K562 (cell line): Measurements from ENCODE around the gene SLC39A11. TPM values are rescaled to one million over a fixed set of nuclear protein-coding genes. Genes with fewer than 3 reads are reported as not detected.

Experiments used
- ATAC-seq: fragments of 200-7000 bp; cut with Tn5 transposase; 3 replicates; pipeline ENCODE4 v1.9.1; 2020; ENCODE audit warnings: moderate library complexity
- BruUV-seq: library from RNA; stranded (reverse); fragments of 400-500 nt; replicated peaks from 2 replicates; lab custom pipeline; 2021; lab: Mats Ljungman, UMichigan
- CTCF ChIA-PET: fragments of 300-600 bp; formaldehyde crosslinking; extraction: SDS; loops from one replicate; lab custom pipeline; 2021; ENCODE audit warnings: low intra/inter-chr PET ratio; lab: Yijun Ruan, JAX
- POLR2A ChIA-PET: fragments of 300-600, 350-650 bp; sonication (Branson Sonifier 250); formaldehyde crosslinking; extraction: SDS; loops from one replicate; lab custom pipeline; 2021; ENCODE audit warnings: antibody characterized with exemption, inconsistent platforms; lab: Yijun Ruan, JAX
- DNase-seq, 4 experiments: peaks; one replicate each; pipeline versions ENCODE4 v3.0.0 to v3.0.0-alpha.2; 2011 to 2018; ENCODE audit warnings: low spot score in 3 of 4, mixed read lengths in 3 of 4; ENCODE audit errors: extremely low read depth in 1 of 4
- FAIRE-seq: peaks from 2 replicates; lab custom pipeline; 2011; peaks lifted over from hg19 to GRCh38; lab: Jason Lieb, UNC
- H2AFZ ChIP-seq: 2 replicates; pipeline ENCODE4 v1.6.0; 2011; ENCODE audit warnings: low read depth, low read length, control low read depth, inconsistent platforms
- H3K27ac ChIP-seq: fragments of 200-600 bp; 3 replicates; pipeline ENCODE4 v1.8.0; 2011; ENCODE audit warnings: low read depth, mild to moderate bottlenecking, control low read depth, inconsistent platforms, low read length, moderate library complexity, mixed read lengths; ENCODE audit errors: extremely low read depth
- H3K27me3 ChIP-seq, 2 experiments: fragments of 300-600 bp in 1 of 2; 2 replicates in 1 of 2; 3 replicates in 1 of 2; pipeline versions ENCODE4 v1.6.0 to v1.8.0; 2011; ENCODE audit warnings: inconsistent platforms in 2 of 2, low read length in 2 of 2, mild to moderate bottlenecking in 1 of 2, mixed read lengths in 1 of 2, moderate library complexity in 1 of 2; ENCODE audit not compliant: control insufficient read depth in 2 of 2, insufficient read depth in 2 of 2
- H3K36me3 ChIP-seq: fragments of 300-600 bp; 3 replicates; pipeline ENCODE4 v1.8.0; 2011; ENCODE audit warnings: mild to moderate bottlenecking, low read length, inconsistent platforms; ENCODE audit not compliant: control insufficient read depth, insufficient read depth
- H3K4me1 ChIP-seq, 2 experiments: fragments of 200-600 bp in 1 of 2; replicated peaks in 1 of 2; 2 replicates in 1 of 2; 3 replicates in 1 of 2; pipeline versions ENCODE4 v1.5.1 to v1.8.0; 2011; ENCODE audit warnings: inconsistent platforms in 2 of 2, low read length in 2 of 2, mild to moderate bottlenecking in 1 of 2, mixed read lengths in 1 of 2, moderate library complexity in 1 of 2; ENCODE audit not compliant: control insufficient read depth in 2 of 2, insufficient read depth in 2 of 2
- H3K4me2 ChIP-seq: 2 replicates; pipeline ENCODE4 v1.6.1; 2011; ENCODE audit warnings: low read length, control low read depth, inconsistent platforms, mixed read lengths; ENCODE audit not compliant: insufficient read depth
- H3K4me3 ChIP-seq: fragments of 200-600 bp; sonication (generic), shearing (Covaris generic); 2 replicates; pipeline ENCODE4 v1.5.1; 2016; ENCODE audit warnings: control low read depth, inconsistent platforms
- H3K79me2 ChIP-seq: fragments of 200-600 bp; 3 replicates; pipeline ENCODE4 v1.8.0; 2011; ENCODE audit warnings: low read length, inconsistent platforms; ENCODE audit not compliant: control insufficient read depth, insufficient read depth
- H3K9ac ChIP-seq, 2 experiments: 2 replicates each; pipeline versions ENCODE4 v1.6.0 to v1.6.1; 2011; ENCODE audit warnings: low read depth in 2 of 2, low read length in 2 of 2, control low read depth in 1 of 2, inconsistent platforms in 1 of 2, mild to moderate bottlenecking in 1 of 2, mixed read lengths in 1 of 2; ENCODE audit not compliant: insufficient read depth in 1 of 2
- H3K9me1 ChIP-seq: one replicate; pipeline ENCODE4 v1.6.0; 2011; ENCODE audit warnings: inconsistent platforms, mild to moderate bottlenecking, low read length, moderate library complexity; ENCODE audit not compliant: control insufficient read depth, insufficient read depth
- H3K9me3 ChIP-seq: replicated peaks from 2 replicates; pipeline ENCODE4 v1.5.1; 2011; ENCODE audit warnings: low read depth, low read length, inconsistent platforms; ENCODE audit not compliant: control insufficient read depth, insufficient read depth
- H4K20me1 ChIP-seq: replicated peaks from 2 replicates; pipeline ENCODE4 v1.6.1; 2011; ENCODE audit warnings: low read length, inconsistent platforms, mixed read lengths; ENCODE audit not compliant: control insufficient read depth, insufficient read depth
- FOXA1 ChIP-seq: fragments of 450-650 bp; IDR thresholded peaks from 2 replicates; pipeline ENCODE4 v1.6.1; 2016; ENCODE audit warnings: mild to moderate bottlenecking, borderline replicate concordance
- FOXK1 ChIP-seq: sonication (generic); formaldehyde crosslinking; IDR thresholded peaks from 2 replicates; pipeline ENCODE4 v1.8.0; 2022; ENCODE audit warnings: missing genetic modification reagents, mild to moderate bottlenecking, borderline replicate concordance
- MTA2 ChIP-seq: fragments of 450-650 bp; IDR thresholded peaks from 2 replicates; pipeline ENCODE4 v1.6.1; 2016; ENCODE audit warnings: low read depth
- MYBL2 ChIP-seq, 2 experiments: fragments of 450-650 bp in 1 of 2; sonication (generic) in 1 of 2; formaldehyde crosslinking in 1 of 2; IDR thresholded peaks; 2 replicates each; pipeline versions ENCODE4 v1.6.1 to v1.8.1; 2017 to 2022; ENCODE audit warnings: borderline replicate concordance in 1 of 2, inconsistent platforms in 1 of 2, low read depth in 1 of 2, mild to moderate bottlenecking in 1 of 2, missing genetic modification reagents in 1 of 2, moderate library complexity in 1 of 2
- SRF ChIP-seq, 2 experiments: fragments of 250-450, 450-650 bp in 1 of 2; sonication (Bioruptor Pico) in 1 of 2; sonication (generic) in 1 of 2; formaldehyde crosslinking; IDR thresholded peaks; 2 replicates each; pipeline versions ENCODE4 v1.5.0 to v1.5.1; 2020 to 2022; ENCODE audit warnings: mild to moderate bottlenecking in 1 of 2, missing genetic modification reagents in 1 of 2
- WGBS: fragments of 100-300 bp; shearing (Covaris generic); methylation state at CpG from one replicate; pipeline ENCODE4 v1.1.6; 2016; ENCODE audit warnings: low coverage, mixed read lengths; ENCODE audit not compliant: insufficient coverage; ENCODE audit errors: missing lambda C conversion rate; 5-methylcytosine and 5-hydroxymethylcytosine counted together
- in situ Hi-C: fragments of 300-500 bp; cut with MboI; formaldehyde crosslinking; loops from 4 replicates; pipeline ENCODE4 v1.15.0; 2018; ENCODE audit warnings: inconsistent platforms, mixed read lengths
- intact Hi-C: fragments of 100-400 bp; cut with micrococcal nuclease; formaldehyde crosslinking; loops from 2 replicates; pipeline ENCODE4 v1.14.2; 2022
- polyA plus RNA-seq, 8 experiments: library from polyadenylated mRNA; depleted of rRNA in 4 of 8; stranded (reverse) in 5 of 8; unstranded in 3 of 8; fragments of >200 nt; fragmentation: Nextera tagmentation in 2 of 8; fragmentation: Illumina TruSeq in 1 of 8; extraction: Ambion mirVana in 2 of 8; extraction: Trizol in 1 of 8; gene quantifications; 2 replicates each; pipeline versions ENCODE4 v1.2.1 to v1.2.3, GENCODE V29; 2011 to 2014; ENCODE audit warnings: inconsistent platforms in 1 of 8, missing spikeins in 1 of 8
- total RNA-seq, 7 experiments: library from RNA; depleted of rRNA in 6 of 7; stranded (reverse); fragments of >200 nt in 6 of 7; fragmentation: Illumina TruSeq in 2 of 7; extraction: Trizol in 2 of 7; gene quantifications; 2 replicates each; pipeline versions ENCODE4 v1.2.1 to v1.2.3, GENCODE V29; 2011 to 2021; ENCODE audit warnings: low replicate concordance in 1 of 7
- TF ChIP-seq, protein P1 (sequence below): fragments of 250-450 bp; sonication (Bioruptor Pico); IDR thresholded peaks from 2 replicates; pipeline ENCODE4 v1.6.1; 2021; ENCODE audit warnings: mild to moderate bottlenecking

SLC39A11 gene
- total and polyA plus RNA-seq, 9 of the 15 experiments (the other 6 are each of a cell fraction or from before 2014, with no cell fraction given), result 10.5 to 26.4 (median 13.4) TPM

DNA sequence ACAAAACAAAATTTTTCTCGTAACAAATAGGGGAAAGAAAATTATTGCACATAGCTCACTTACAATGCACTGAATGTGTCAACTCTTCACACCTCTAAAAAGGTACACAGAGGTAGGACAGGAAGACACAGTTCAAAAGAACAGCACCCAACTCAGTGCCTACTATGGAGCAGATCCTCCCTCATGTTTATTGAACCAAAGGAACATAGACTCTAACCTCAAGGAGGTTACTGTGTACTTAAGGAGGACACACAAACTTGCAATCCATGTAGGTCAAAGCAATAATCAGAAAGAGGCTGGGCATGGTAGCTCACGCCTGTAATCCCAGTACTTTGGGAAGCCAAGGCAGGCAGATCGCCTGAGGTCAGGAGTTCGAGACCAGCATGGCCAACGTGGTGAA, 50.3 kb downstream of the SLC39A11 start (continued):
- no peak for TF ChIP-seq FOXA1
- TF ChIP-seq MTA2, result no peak

DNA sequence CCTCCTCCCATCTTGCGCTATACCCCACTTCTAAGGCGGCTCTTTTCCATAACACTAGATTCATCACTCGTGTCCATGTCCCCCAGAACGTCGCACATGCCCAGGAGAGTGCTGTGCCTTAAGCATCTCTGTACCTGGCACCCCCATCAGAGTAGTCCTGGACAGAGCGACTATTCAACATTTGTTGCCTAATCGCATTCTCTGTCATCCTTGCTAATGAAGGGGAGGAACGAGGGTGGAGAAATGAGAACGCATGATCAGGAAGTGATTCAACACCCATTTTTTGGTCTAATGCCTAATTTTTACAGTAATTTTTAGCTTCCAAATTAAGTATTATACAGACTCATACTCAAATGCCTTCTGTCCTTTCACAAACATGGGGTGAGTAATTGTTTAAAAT, 53.2 kb downstream of the SLC39A11 start:
- Histone ChIP-seq H4K20me1 (no peaks in the 10 kb centered on the region; the same call in 1 of the 2 replicates), H3K9ac (no peak overlapping the region)
- TF ChIP-seq, protein P1, sequence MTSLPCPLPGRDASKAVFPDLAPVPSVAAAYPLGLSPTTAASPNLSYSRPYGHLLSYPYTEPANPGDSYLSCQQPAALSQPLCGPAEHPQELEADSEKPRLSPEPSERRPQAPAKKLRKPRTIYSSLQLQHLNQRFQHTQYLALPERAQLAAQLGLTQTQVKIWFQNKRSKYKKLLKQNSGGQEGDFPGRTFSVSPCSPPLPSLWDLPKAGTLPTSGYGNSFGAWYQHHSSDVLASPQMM (CRISPR knock-in tag), result no peak
- TF ChIP-seq FOXK1 (CRISPR knock-in tag) (no peak), SRF (CRISPR knock-in tag; IDR thresholded peaks at IDR 0.05) (no peak), MYBL2 (IDR thresholded peaks at IDR 0.05; ENCODE audit: low read depth) (no peak), MYBL2 (CRISPR knock-in tag; IDR thresholded peaks at IDR 0.05; ENCODE audit: borderline replicate concordance) (no peak)
- TF ChIP-seq, all 486 proteins: peak for 0
- no peak overlapping the region for H2AFZ ChIP-seq
- no peak overlapping the region for H3K4me3 ChIP-seq
- no peak for DNase-seq
- no peak for ATAC-seq
- FAIRE-seq, result no peak
- no peak overlapping the region for H3K27ac ChIP-seq
- no TSS peak for BruUV-seq
- H3K4me1 ChIP-seq, result no peaks in the 10 kb centered on the region
- H3K36me3 ChIP-seq, result no peaks in the 10 kb centered on the region
- intact Hi-C loops (no loop called here), in situ Hi-C loops (no loop called here)
- H3K9me3 ChIP-seq, result no peaks in the 10 kb centered on the region
- no peak overlapping the region for H3K4me2 ChIP-seq
- no peaks in the 10 kb centered on the region for H3K79me2 ChIP-seq
- no peaks in the 10 kb centered on the region for H3K27me3 ChIP-seq
- ChIA-PET CTCF (no interaction called here), POLR2A (no interaction called here)
- H3K9me1 ChIP-seq, result no peaks in the 10 kb centered on the region
- WGBS, result 83% methylated on average over 9 of the region's 9 CpGs
